Measurements from ENCODE around the gene TIGD1.
"Not testable (repeated sequence)": the region's sequence is repeated elsewhere in the genome, so short reads cannot be mapped to it uniquely, and the experiment has no call there.

DNA sequence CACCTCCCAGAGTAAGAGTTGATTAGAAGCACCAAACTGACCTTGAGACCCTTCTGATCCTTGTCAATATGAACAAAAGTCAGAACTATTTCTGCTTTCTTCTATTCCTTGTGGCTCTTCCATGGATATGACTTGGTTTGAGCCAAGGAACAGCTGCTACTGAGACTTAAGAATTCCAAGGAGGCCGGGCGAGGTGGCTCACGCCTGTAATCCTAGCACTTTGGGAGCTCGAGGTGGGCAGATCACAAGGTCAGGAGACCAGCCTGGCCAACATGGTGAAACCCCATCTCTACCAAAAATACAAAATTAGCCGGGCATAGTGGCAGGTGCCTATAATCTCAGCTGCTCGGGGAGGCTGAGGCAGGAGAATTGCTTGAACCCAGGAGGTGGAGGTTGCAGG lies 20.1 kb upstream of the TIGD1 start:
- not testable (repeated sequence) for TF ChIP-seq POLR2A (IDR thresholded peaks at IDR 0.05)
- TF ChIP-seq, protein P1, sequence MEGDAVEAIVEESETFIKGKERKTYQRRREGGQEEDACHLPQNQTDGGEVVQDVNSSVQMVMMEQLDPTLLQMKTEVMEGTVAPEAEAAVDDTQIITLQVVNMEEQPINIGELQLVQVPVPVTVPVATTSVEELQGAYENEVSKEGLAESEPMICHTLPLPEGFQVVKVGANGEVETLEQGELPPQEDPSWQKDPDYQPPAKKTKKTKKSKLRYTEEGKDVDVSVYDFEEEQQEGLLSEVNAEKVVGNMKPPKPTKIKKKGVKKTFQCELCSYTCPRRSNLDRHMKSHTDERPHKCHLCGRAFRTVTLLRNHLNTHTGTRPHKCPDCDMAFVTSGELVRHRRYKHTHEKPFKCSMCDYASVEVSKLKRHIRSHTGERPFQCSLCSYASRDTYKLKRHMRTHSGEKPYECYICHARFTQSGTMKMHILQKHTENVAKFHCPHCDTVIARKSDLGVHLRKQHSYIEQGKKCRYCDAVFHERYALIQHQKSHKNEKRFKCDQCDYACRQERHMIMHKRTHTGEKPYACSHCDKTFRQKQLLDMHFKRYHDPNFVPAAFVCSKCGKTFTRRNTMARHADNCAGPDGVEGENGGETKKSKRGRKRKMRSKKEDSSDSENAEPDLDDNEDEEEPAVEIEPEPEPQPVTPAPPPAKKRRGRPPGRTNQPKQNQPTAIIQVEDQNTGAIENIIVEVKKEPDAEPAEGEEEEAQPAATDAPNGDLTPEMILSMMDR (IDR thresholded peaks at IDR 0.05): not testable (repeated sequence)
